Forelimb muscle (tissue), 1 donor: ENCODE results near the gene SLC38A5. TPM values are rescaled to one million over a fixed set of nuclear protein-coding genes. Genes with fewer than 3 reads are reported as not detected.

Experiments
- DNase-seq: peaks from one replicate; pipeline ENCODE4 v3.0.0-alpha.2; 2013; ENCODE audit warnings: low read depth
- polyA plus RNA-seq: library from polyadenylated mRNA; unstranded; fragments of 120-200 nt; gene quantifications from one replicate; pipeline ENCODE4 v1.2.1, GENCODE V29; 2013; ENCODE audit not compliant: insufficient read length

Gene SLC38A5
- polyA plus RNA-seq, 1 donor: 4.9 TPM

GRCh38 chrX:48491809-48492208 lies 21.7 kb upstream of the SLC38A5 start:
- no peak for DNase-seq

GRCh38 chrX:48490661-48491060 lies 20.6 kb upstream of the SLC38A5 start:
- no peak for DNase-seq

- no peak for DNase-seq
These were observed 19.8 kb upstream of the SLC38A5 start for GRCh38 chrX:48489892-48490291.

- DNase-seq: no peak
These were observed 19.2 kb upstream of the SLC38A5 start for GRCh38 chrX:48489296-48489695.

- no peak for DNase-seq
These were observed 18.0 kb upstream of the SLC38A5 start for GRCh38 chrX:48488034-48488433.

GRCh38 chrX:48487362-48487798 lies 17.3 kb upstream of the SLC38A5 start:
- DNase-seq: no peak

GRCh38 chrX:48482526-48482925 lies 12.5 kb upstream of the SLC38A5 start:
- DNase-seq: no peak

GRCh38 chrX:48480583-48480982 lies 10.5 kb upstream of the SLC38A5 start:
- DNase-seq: no peak

GRCh38 chrX:48480142-48480541 lies 10.1 kb upstream of the SLC38A5 start:
- no peak for DNase-seq

GRCh38 chrX:48478806-48479205 lies 8.7 kb upstream of the SLC38A5 start:
- DNase-seq: no peak

- no peak for DNase-seq
These were observed 8.1 kb upstream of the SLC38A5 start for GRCh38 chrX:48477960-48478755.

- no peak for DNase-seq
These were observed 6.9 kb upstream of the SLC38A5 start for GRCh38 chrX:48476919-48477318.

GRCh38 chrX:48475774-48476577 lies 5.9 kb upstream of the SLC38A5 start, which contains the start of gene FTSJ1:
FTSJ1 (plus strand) TSS chrX:48476199; CDS start chrX:48478048, 1,849 bp downstream.
- peak; percentile 71 for DNase-seq

- DNase-seq: no peak
These were observed 5.2 kb upstream of the SLC38A5 start for GRCh38 chrX:48475296-48475695.

- no peak for DNase-seq
These were observed 4.5 kb upstream of the SLC38A5 start for GRCh38 chrX:48474581-48474980.

- DNase-seq: no peak
These were observed 4.1 kb upstream of the SLC38A5 start for GRCh38 chrX:48474127-48474526.

- no peak for DNase-seq
These were observed 3.6 kb upstream of the SLC38A5 start for GRCh38 chrX:48473704-48473990.

GRCh38 chrX:48472851-48473703 lies 3.0 kb upstream of the SLC38A5 start:
- DNase-seq: no peak

- no peak for DNase-seq
These were observed 2.2 kb upstream of the SLC38A5 start for GRCh38 chrX:48472225-48472624.

- DNase-seq: no peak
These were observed 1.4 kb upstream of the SLC38A5 start for GRCh38 chrX:48471504-48471903.

- no peak for DNase-seq
These were observed 716 bp upstream of the SLC38A5 start for GRCh38 chrX:48470833-48471118.
